ENCODE results near the gene MRGPRX2. TPM values are rescaled to one million over a fixed set of nuclear protein-coding genes. Genes with fewer than 3 reads are reported as not detected.

MRGPRX2 gene
- polyA plus RNA-seq (2012; rRNA removed): not detected in 2 replicates
- polyA plus RNA-seq (2012; cell fraction: cytosol; rRNA removed): not detected in 2 replicates
- not detected in 2 replicates for polyA plus RNA-seq (2012; cell fraction: nucleus; rRNA removed)

- DNase-seq: no peak
- H3K36me3 ChIP-seq (replicated peaks in 1 of 2; ENCODE audit: control insufficient read depth in 1 of 2, insufficient read depth in 2 of 2, low read length in 1 of 2): no peaks in the 10 kb centered on the region
- no peaks in the 10 kb centered on the region for H4K20me1 ChIP-seq (ENCODE audit: insufficient read depth)
- WGBS (ENCODE audit: low lambda C conversion rate): 55% methylated on average over 4 of the region's 4 CpGs
- no peaks in the 10 kb centered on the region for H3K79me2 ChIP-seq (ENCODE audit: insufficient read depth)
- H2AFZ ChIP-seq (ENCODE audit: low read depth): no peak within 1 kb of the TSS
- H3K4me3 ChIP-seq (ENCODE audit: low read depth in 2 of 2, low read length in 1 of 2): no peak within 1 kb of the TSS
- no peak within 1 kb of the TSS for H3K27ac ChIP-seq (ENCODE audit: low read depth in 2 of 2, low read length in 1 of 2)
- H3K4me2 ChIP-seq: no peak within 1 kb of the TSS
- ChIA-PET POLR2A (no interaction called here), CTCF (interaction anchor here (1.3 to 5.1 kb wide), 5 partner anchors 8 to 493 kb away, joined by 3 to 50 read pairs (median 9); no protein-coding TSS in a partner anchor)
- no peaks in the 10 kb centered on the region for H3K9me3 ChIP-seq
- H3K27me3 ChIP-seq (ENCODE audit: insufficient read depth): peaks cover 16% of the 10 kb centered on the region
- no peak for TF ChIP-seq CTCF (IDR thresholded peaks at IDR 0.05)
- TF ChIP-seq JUND (IDR thresholded peaks at IDR 0.05): no peak
- TF ChIP-seq REST (IDR thresholded peaks at IDR 0.05; ENCODE audit: low read depth, low read length): no peak
- TF ChIP-seq NFIC (IDR thresholded peaks at IDR 0.05; ENCODE audit: borderline replicate concordance): no peak
- TF ChIP-seq TEAD4 (IDR thresholded peaks at IDR 0.05; ENCODE audit: borderline replicate concordance, insufficient read depth): no peak
- H3K9ac ChIP-seq: no peak within 1 kb of the TSS
- H3K4me1 ChIP-seq (ENCODE audit: control insufficient read depth in 1 of 2, insufficient read depth in 2 of 2, low read depth in 1 of 2, low read length in 1 of 2): no peaks in the 10 kb centered on the region
- no peaks in the 10 kb centered on the region for H3K9me2 ChIP-seq
- H3F3A ChIP-seq (replicated peaks; ENCODE audit: insufficient read depth): no peaks in the 10 kb centered on the region
Measured at GRCh38 chr11:19060629-19061028, at the start of gene MRGPRX2. TSS of gene MRGPRX2 (minus strand) at chr11:19060717. CDS start at chr11:19056402, 4,315 bp downstream.

GRCh38 chr11:19110295-19110694 is 49.8 kb upstream of the MRGPRX2 start:
- WGBS (ENCODE audit: low lambda C conversion rate): 70% methylated on average over 3 of the region's 3 CpGs

More at GRCh38 chr11:19110295-19110694, 49.8 kb upstream of the MRGPRX2 start:
- no peaks in the 10 kb centered on the region for H3K9me3 ChIP-seq
- TF ChIP-seq SIN3A (IDR thresholded peaks at IDR 0.05; ENCODE audit: borderline replicate concordance, low read depth, low read length): no peak
- no peak for TF ChIP-seq MEF2A (IDR thresholded peaks at IDR 0.05; ENCODE audit: borderline replicate concordance, low read depth)
- no peak for TF ChIP-seq RCOR1 (IDR thresholded peaks at IDR 0.05; ENCODE audit: low read length)
- no peak for TF ChIP-seq MAX (IDR thresholded peaks at IDR 0.05; ENCODE audit: low read depth)
- no peak for TF ChIP-seq FOXJ3 (CRISPR knock-in tag; IDR thresholded peaks at IDR 0.05)
- TF ChIP-seq EP300 (IDR thresholded peaks at IDR 0.05; ENCODE audit: borderline replicate concordance in 1 of 2, low read depth in 1 of 2, low read length in 1 of 2): no peak
- no peak for TF ChIP-seq FOXM1 (IDR thresholded peaks at IDR 0.05; ENCODE audit: low read depth)
- no peak for TF ChIP-seq POLR2AphosphoS5 (IDR thresholded peaks at IDR 0.05; ENCODE audit: low read depth, low read length)
- no peak for TF ChIP-seq ZBTB33 (IDR thresholded peaks at IDR 0.05; ENCODE audit: borderline replicate concordance, low read depth)
- no peak for TF ChIP-seq IRF3 (IDR thresholded peaks at IDR 0.05; ENCODE audit: low read depth, low read length)
- TF ChIP-seq RAD21 (IDR thresholded peaks at IDR 0.05; ENCODE audit: low read length): no peak
- no peak for TF ChIP-seq USF1 (IDR thresholded peaks at IDR 0.05; ENCODE audit: borderline replicate concordance, low read depth)
- H3K4me2 ChIP-seq: no peak overlapping the region
- H3K4me3 ChIP-seq (ENCODE audit: low read depth in 2 of 2, low read length in 1 of 2): no peak overlapping the region
- ChIA-PET POLR2A (no interaction called here), CTCF (interaction anchor here (1.3 to 3.2 kb wide), 2 partner anchors 30 to 34 kb away, joined by 3 to 21 read pairs; no protein-coding TSS in a partner anchor)
- H4K20me1 ChIP-seq (ENCODE audit: insufficient read depth): no peaks in the 10 kb centered on the region
- no peaks in the 10 kb centered on the region; a peak in 1 of 4 replicates for H3K4me1 ChIP-seq (ENCODE audit: control insufficient read depth in 1 of 2, insufficient read depth in 2 of 2, low read depth in 1 of 2, low read length in 1 of 2)
- no peaks in the 10 kb centered on the region for H3F3A ChIP-seq (replicated peaks; ENCODE audit: insufficient read depth)
- no peaks in the 10 kb centered on the region for H3K36me3 ChIP-seq (replicated peaks in 1 of 2; ENCODE audit: control insufficient read depth in 1 of 2, insufficient read depth in 2 of 2, low read length in 1 of 2)
- H3K27ac ChIP-seq (ENCODE audit: low read depth in 2 of 2, low read length in 1 of 2): no peak overlapping the region
- no peak overlapping the region for H3K9ac ChIP-seq
- no peak for DNase-seq
- H3K79me2 ChIP-seq (ENCODE audit: insufficient read depth): no peaks in the 10 kb centered on the region
- H2AFZ ChIP-seq (ENCODE audit: low read depth): no peak overlapping the region
- no peaks in the 10 kb centered on the region for H3K9me2 ChIP-seq
- H3K27me3 ChIP-seq (ENCODE audit: insufficient read depth): peaks cover 23% of the 10 kb centered on the region

All from SK-N-SH (cell line).